Activated T-helper 17 cell treated with anti-CD3 and anti-CD28 coated beads, Interleukin-2, amount 50 U/mL, for 72 hours (primary cell): ENCODE measurements around the gene RNF13. TPM values are rescaled to one million over a fixed set of nuclear protein-coding genes. Genes with fewer than 3 reads are reported as not detected.
"Not testable (repeated sequence)": the region's sequence is repeated elsewhere in the genome, so short reads cannot be mapped to it uniquely, and the experiment has no call there.

Experiments used
- ATAC-seq: fragments of 150-1000 bp; cut with Tn5 transposase; replicated peaks from 2 replicates; pipeline ENCODE4 v1.10.0; 2021; ENCODE audit warnings: mild to moderate bottlenecking, moderate library complexity
- H3K27ac Mint-ChIP-seq: one replicate; pipeline ENCODE4 v1.8.0; 2022; ENCODE audit warnings: mixed read lengths
- H3K27me3 Mint-ChIP-seq: one replicate; pipeline ENCODE4 v1.8.0; 2022; ENCODE audit warnings: mixed read lengths
- H3K36me3 Mint-ChIP-seq: one replicate; pipeline ENCODE4 v1.8.0; 2022; ENCODE audit warnings: low read depth, mild to moderate bottlenecking, mixed read lengths
- H3K4me1 Mint-ChIP-seq: one replicate; pipeline ENCODE4 v1.8.0; 2022; ENCODE audit warnings: mixed read lengths
- H3K4me3 Mint-ChIP-seq: one replicate; pipeline ENCODE4 v1.8.0; 2022; ENCODE audit warnings: mild to moderate bottlenecking, mixed read lengths
- H3K9me3 Mint-ChIP-seq: one replicate; pipeline ENCODE4 v1.8.0; 2022; ENCODE audit warnings: mixed read lengths
- total RNA-seq, 2 donors: library from RNA; stranded (reverse); gene quantifications; one replicate each; pipeline ENCODE4 v1.2.3, GENCODE V29; 2022

The RNF13 gene
- total RNA-seq, 2 donors from 2014 or later = 35.3 to 38.6 TPM

DNA sequence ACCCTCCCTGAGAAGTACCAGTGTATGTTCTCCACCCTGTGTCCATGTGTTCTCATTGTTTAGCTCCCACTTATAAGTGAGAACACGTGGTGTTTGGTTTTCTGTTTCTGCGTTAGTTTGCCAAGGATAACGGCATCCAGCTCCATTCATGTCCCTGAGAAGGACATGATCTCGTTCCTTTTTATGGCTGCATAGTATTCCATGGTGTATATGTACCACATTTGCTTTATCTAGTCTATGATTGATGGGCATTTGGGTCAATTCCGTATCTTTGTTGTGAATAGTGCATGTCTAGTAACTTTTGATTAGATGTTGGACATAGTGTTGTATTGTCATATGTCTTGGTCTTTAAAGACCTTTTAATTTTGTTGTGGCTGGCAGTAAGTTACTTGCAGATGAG lies 70.8 kb downstream of the RNF13 start:
- peaks cover 11% of the 10 kb centered on the region for H3K4me1 Mint-ChIP-seq
- not testable (repeated sequence) for ATAC-seq

DNA sequence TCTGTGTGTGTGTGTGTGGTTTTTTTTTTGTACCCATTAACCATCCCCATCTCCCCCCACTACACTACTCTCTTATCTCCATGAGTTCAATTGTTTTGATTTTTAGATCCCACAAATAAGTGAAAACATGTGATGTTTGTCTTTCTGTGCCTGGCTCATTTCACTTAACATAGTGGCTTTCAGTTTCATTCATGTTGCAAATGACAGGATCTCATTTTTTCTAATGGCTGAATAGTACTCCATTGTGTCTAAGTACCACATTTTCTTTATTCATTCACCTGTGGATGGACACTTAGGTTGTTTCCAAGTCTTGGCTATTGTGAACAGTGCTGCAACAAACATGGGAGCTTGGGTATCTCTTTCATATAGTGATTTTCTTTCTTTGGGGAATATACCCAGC lies 71.8 kb downstream of the RNF13 start:
- peaks cover 11% of the 10 kb centered on the region for H3K4me1 Mint-ChIP-seq
- not testable (repeated sequence) for H3K27me3 Mint-ChIP-seq

More for the DNA sequence above, 70.8 kb downstream of the RNF13 start:
- H3K36me3 Mint-ChIP-seq = peaks cover 31% of the 10 kb centered on the region
- H3K27me3 Mint-ChIP-seq, H3K9me3 Mint-ChIP-seq, H3K27ac Mint-ChIP-seq, H3K4me3 Mint-ChIP-seq: not testable (repeated sequence)

DNA sequence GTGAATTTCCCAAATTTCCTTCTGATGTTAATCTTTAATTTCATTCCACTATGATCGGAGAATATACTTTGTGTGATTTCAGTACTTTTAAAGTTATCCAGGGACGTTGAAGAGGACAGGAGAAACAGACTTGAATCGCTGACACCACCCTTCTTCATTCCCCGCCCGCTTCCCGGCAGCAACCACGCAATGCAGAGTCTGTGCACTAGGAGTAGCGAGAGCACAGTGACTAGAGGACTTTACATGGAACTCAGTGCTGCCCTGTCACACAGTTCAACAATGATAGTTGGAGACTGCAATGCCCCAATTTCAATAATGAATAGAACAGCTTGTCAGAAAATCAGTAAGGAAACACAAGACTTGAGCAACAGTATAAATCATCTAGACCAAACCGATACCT lies 73.9 kb downstream of the RNF13 start:
- no peak for ATAC-seq
- H3K4me3 Mint-ChIP-seq = no peak overlapping the region
- H3K4me1 Mint-ChIP-seq = peaks cover 22% of the 10 kb centered on the region
- no peaks in the 10 kb centered on the region for H3K27me3 Mint-ChIP-seq
- peaks cover 49% of the 10 kb centered on the region for H3K36me3 Mint-ChIP-seq
- peaks cover 4% of the 10 kb centered on the region for H3K9me3 Mint-ChIP-seq
- no peak overlapping the region for H3K27ac Mint-ChIP-seq

More for the DNA sequence above, 71.8 kb downstream of the RNF13 start:
- H3K36me3 Mint-ChIP-seq = peaks cover 37% of the 10 kb centered on the region
- H3K27ac Mint-ChIP-seq, ATAC-seq, H3K4me3 Mint-ChIP-seq, H3K9me3 Mint-ChIP-seq: not testable (repeated sequence)

DNA sequence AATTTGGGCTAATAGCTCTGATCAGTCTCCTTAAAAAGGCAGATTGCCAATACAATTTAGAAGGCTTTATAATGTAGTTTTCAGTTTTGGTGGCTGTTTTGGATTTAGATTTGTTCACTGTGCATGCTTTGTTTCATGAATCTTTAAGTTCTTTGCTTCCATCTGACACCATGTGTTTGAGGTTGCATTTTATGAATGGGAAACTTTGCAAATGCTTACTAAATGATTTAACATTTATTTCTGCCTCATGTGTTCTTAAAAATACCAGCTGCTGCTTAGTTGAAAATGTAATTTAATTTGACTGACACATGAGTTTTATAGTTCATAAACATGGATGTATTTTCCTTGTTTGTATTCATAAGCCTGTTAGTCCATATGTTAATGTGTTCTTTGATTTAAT lies 78.6 kb downstream of the RNF13 start:
- H3K36me3 Mint-ChIP-seq = peaks cover 50% of the 10 kb centered on the region
- H3K4me3 Mint-ChIP-seq = no peak overlapping the region
- H3K4me1 Mint-ChIP-seq = peaks cover 11% of the 10 kb centered on the region
- H3K27ac Mint-ChIP-seq = no peak overlapping the region
- H3K9me3 Mint-ChIP-seq = no peaks in the 10 kb centered on the region
- no peaks in the 10 kb centered on the region for H3K27me3 Mint-ChIP-seq
- no peak for ATAC-seq

DNA sequence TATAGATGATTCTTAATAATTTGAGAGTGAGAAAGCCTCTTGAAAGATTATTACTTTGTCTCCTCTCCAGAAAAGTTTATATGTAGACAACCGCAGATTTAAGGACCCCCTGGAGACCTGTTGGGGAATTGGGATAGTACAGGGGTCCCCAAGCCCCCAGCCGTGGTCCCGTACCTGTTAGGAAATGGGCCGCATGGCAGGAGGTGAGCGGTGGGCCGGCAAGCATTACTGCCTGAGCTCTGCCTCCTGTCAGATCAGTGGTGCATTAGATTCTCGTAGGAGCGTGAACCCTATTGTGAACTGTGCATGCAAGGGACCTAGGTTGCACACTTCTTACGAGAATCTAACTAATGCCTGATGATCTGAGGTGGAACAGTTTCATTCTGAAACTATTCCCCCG lies 79.4 kb downstream of the RNF13 start:
- no peak for ATAC-seq
- no peak overlapping the region for H3K27ac Mint-ChIP-seq
- H3K4me1 Mint-ChIP-seq = peaks cover 11% of the 10 kb centered on the region
- H3K36me3 Mint-ChIP-seq = peaks cover 50% of the 10 kb centered on the region
- no peaks in the 10 kb centered on the region for H3K27me3 Mint-ChIP-seq
- H3K9me3 Mint-ChIP-seq = no peaks in the 10 kb centered on the region
- H3K4me3 Mint-ChIP-seq = no peak overlapping the region

DNA sequence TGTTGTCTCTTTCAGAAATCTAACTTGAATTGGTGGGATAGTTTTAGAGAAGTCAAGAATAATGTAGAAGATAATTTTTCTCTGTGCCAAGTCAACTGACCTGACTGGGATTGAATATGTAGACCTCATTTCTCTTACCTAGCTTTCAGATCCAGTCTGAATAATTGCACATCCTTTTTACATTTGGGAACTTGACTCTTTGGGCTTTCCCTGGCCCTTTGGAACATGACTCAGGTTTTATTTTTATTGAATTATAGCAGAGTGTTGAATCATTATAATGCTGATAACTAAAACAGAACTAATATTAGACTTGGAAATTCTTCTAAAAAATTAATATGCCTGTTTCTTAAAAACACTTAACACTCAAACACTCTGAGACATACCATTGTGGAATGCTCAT lies 81.2 kb downstream of the RNF13 start:
- ATAC-seq = no peak
- H3K4me1 Mint-ChIP-seq = peaks cover 11% of the 10 kb centered on the region
- no peak overlapping the region for H3K4me3 Mint-ChIP-seq
- no peaks in the 10 kb centered on the region for H3K9me3 Mint-ChIP-seq
- peaks cover 53% of the 10 kb centered on the region for H3K36me3 Mint-ChIP-seq
- H3K27me3 Mint-ChIP-seq = no peaks in the 10 kb centered on the region
- H3K27ac Mint-ChIP-seq = no peak overlapping the region

DNA sequence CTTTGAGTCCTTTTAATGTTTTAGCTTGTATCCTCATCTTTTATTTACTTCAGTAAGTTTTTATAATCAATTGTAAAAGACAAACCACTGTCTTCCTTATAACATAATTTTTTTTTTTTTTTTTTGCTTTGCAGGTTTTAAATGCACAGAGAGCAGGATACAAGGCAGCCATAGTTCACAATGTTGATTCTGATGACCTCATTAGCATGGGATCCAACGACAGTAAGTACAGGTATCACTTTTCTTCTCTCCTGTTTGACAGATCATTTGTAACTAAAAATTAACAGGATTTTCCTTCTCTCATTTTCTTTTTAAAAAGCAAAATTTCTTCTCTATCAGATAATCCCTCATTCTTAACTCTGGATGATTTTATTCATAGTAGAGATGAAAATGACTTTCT lies 82.3 kb downstream of the RNF13 start:
- peaks cover 45% of the 10 kb centered on the region for H3K36me3 Mint-ChIP-seq
- ATAC-seq = no peak
- peaks cover 7% of the 10 kb centered on the region for H3K4me1 Mint-ChIP-seq
- H3K27ac Mint-ChIP-seq = no peak overlapping the region
- no peaks in the 10 kb centered on the region for H3K27me3 Mint-ChIP-seq
- H3K9me3 Mint-ChIP-seq = no peaks in the 10 kb centered on the region
- H3K4me3 Mint-ChIP-seq = no peak overlapping the region

DNA sequence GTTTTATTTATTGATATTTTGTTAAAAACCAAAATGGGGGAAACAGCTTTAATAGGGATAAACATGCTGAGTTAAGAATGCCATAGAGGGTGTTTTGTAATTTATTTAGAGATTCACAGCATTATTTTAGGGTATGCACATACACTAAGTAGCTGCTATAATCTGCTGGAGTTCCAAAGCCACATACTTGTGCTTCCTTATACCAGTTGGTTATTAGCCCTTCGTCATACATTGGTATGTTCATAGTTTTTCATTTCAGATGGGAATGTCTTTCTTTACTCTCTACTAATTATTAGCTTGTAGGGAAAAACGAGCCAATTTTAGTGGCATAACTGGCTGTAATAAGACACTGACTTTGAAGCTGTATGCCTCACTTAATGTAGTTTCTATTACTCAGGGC lies 82.8 kb downstream of the RNF13 start:
- Mint-ChIP-seq H3K36me3 (peaks cover 41% of the 10 kb centered on the region), H3K27me3 (no peaks in the 10 kb centered on the region), H3K4me1 (peaks cover 2% of the 10 kb centered on the region), H3K27ac (no peak overlapping the region), H3K9me3 (no peaks in the 10 kb centered on the region), H3K4me3 (no peak overlapping the region)
- ATAC-seq = no peak

DNA sequence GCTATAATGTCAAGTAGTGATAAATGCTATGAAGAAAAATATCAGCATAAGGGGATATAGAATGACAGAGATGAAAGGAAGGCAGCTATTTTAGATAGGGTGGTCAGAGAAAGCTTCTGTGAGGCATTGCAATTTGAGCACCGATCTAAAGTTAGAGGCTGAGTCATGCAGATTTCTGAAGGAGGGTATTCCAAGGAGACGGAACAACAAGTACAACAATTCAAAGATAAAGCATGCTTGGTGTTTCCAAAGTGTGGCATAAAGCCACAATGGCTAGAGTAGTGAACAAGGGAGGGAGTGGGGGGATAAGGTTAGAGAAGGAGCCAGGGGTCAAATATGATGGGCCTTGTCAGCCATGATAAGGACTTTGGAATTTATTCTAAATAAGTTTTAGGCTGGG lies 85.8 kb downstream of the RNF13 start:
- Mint-ChIP-seq H3K4me3 (no peak overlapping the region), H3K4me1 (no peaks in the 10 kb centered on the region), H3K9me3 (no peaks in the 10 kb centered on the region), H3K27ac (no peak overlapping the region), H3K36me3 (peaks cover 48% of the 10 kb centered on the region), H3K27me3 (no peaks in the 10 kb centered on the region)
- no peak for ATAC-seq

DNA sequence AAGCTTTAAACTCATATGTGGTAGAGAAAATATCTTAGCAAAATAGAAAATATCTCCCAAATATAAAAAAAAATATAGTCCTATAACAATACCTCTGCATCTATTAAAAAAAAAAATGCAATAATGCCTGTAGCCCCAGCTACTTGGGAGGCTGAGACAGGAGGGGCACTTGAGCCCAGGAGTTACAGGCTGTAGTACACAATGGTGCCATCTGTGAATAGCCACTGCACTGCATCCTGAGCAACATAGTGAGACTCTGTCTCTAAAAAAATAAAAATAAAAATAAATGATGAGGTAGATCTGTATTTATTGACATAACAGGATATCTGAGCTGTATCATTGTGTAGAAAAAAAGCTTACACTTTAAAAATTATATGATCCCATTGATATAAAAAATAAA lies 87.3 kb downstream of the RNF13 start:
- peaks cover 56% of the 10 kb centered on the region for H3K36me3 Mint-ChIP-seq
- H3K4me3 Mint-ChIP-seq = no peak overlapping the region
- H3K9me3 Mint-ChIP-seq = no peaks in the 10 kb centered on the region
- no peaks in the 10 kb centered on the region for H3K27me3 Mint-ChIP-seq
- H3K4me1 Mint-ChIP-seq = no peaks in the 10 kb centered on the region
- no peak overlapping the region for H3K27ac Mint-ChIP-seq
- ATAC-seq = no peak

DNA sequence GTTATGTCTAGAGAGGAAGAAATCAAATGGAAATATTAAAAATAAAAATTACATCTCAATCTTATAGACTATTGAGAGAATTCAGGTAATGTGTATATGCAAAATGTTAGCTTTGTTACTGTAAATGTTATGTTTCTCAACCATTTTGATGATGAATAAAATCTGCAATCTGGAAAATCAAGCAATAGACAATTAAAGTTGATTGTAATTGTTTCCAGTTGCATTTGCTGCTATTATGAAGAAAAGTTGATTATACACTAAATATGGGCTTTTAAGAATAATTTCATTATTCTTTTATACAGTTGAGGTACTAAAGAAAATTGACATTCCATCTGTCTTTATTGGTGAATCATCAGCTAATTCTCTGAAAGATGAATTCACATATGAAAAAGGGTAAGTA lies 88.8 kb downstream of the RNF13 start:
- Mint-ChIP-seq H3K4me3 (no peak overlapping the region), H3K27ac (no peak overlapping the region), H3K36me3 (peaks cover 41% of the 10 kb centered on the region), H3K4me1 (no peaks in the 10 kb centered on the region), H3K9me3 (no peaks in the 10 kb centered on the region), H3K27me3 (no peaks in the 10 kb centered on the region)
- no peak for ATAC-seq

DNA sequence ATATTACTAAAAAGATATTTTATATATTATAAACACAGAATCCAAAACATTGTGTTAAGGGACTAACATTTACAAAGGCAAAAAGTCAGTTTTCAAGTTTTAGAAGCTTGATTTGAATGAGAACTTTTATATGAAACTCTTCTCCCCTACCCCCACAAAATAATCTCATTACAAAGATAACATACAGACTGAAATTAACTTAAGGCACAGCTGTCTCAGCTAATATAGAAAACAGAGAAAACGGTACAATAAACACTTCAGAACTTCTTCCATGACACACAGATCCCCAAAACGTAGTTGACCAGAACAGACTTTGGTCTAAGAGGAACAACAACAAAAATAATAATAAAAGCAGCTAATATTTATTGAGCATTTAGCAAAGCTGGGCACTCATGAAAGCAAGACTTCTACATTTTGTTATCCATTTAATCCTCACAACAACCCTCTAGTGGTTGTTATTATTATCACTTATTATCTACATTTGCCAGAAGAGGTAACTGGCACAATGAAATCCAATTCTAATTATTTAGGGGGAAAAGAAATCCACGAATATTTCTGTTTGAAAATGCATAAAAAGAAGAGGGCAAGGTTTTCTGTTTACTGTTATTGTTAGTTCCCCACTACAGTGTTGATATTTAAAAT lies 89.6 kb downstream of the RNF13 start:
- Mint-ChIP-seq H3K4me1 (no peaks in the 10 kb centered on the region), H3K9me3 (no peaks in the 10 kb centered on the region), H3K27ac (no peak overlapping the region), H3K4me3 (no peak overlapping the region), H3K27me3 (no peaks in the 10 kb centered on the region), H3K36me3 (peaks cover 38% of the 10 kb centered on the region)
- ATAC-seq = no peak

DNA sequence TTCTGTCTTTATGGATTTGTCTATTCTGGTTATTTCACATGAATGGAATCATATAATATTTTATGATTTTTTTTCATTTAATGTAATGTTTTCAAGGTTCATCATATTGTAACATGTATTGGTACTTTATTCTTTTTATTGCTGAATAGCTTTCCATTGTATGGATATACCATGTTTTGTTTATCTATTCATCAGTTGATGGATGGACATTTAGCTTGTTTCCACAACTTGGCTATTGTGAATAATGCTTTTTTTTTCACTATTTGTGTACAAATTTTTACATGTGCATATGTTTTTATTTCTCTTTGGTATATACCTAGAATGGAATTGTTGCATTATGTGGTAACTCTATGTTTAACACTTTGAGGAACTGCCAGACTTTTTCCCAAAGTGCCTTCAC lies 93.0 kb downstream of the RNF13 start:
- H3K4me1 Mint-ChIP-seq = no peaks in the 10 kb centered on the region

DNA sequence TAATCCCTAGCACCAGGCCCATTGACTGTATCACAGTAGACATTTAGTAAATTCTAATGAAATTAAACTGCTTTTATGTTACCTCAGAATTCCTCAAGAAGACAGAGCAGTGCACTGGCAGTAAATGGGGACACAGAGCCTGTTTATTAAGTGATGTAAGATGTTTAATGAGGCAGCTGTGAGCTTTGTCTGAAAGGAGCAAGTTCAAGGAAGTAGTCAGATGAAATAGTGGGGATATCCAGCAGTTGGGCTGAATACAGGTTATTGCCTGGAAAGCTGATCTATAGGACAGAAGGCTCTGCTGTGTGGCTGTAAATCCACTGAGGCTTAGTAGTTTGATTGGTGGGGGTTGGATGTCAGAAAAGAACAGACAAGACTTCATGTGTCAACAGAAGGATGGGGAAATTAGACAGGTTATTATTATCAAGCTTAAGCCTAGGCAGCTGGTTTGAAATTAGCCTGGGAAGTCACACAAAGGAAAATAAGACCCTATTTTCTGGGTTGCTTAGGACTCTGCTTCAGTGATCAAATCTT lies 95.5 kb downstream of the RNF13 start:
- no peak overlapping the region for H3K27ac Mint-ChIP-seq
- no peaks in the 10 kb centered on the region for H3K27me3 Mint-ChIP-seq
- no peaks in the 10 kb centered on the region for H3K4me1 Mint-ChIP-seq
- H3K36me3 Mint-ChIP-seq = peaks cover 54% of the 10 kb centered on the region
- ATAC-seq = no peak
- H3K4me3 Mint-ChIP-seq = no peak overlapping the region
- no peaks in the 10 kb centered on the region for H3K9me3 Mint-ChIP-seq

More for the DNA sequence above, 93.0 kb downstream of the RNF13 start:
- Mint-ChIP-seq H3K27me3 (no peaks in the 10 kb centered on the region), H3K9me3 (no peaks in the 10 kb centered on the region), H3K36me3 (peaks cover 44% of the 10 kb centered on the region), H3K27ac (no peak overlapping the region), H3K4me3 (no peak overlapping the region)
- no peak for ATAC-seq

DNA sequence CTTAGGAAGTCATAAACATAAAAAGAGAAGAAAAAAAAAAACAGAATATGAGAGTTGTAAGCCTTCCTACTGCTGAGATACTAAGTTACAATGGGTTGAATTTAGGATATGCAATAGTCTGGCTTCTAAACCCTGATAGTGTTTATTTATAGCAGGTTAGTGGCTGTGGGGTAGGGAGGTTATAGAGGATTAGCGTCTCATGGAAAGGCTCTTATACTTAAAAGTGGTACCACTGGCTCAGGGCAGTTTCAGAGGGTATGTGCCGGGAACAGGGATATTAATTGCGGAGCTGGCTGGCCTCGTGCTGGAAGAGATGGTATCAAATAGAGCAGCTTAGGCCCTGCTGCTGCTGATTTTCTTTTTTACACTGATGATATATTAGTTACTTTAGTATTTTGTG lies 96.9 kb downstream of the RNF13 start:
- Mint-ChIP-seq H3K4me3 (no peak overlapping the region), H3K9me3 (no peaks in the 10 kb centered on the region), H3K27me3 (no peaks in the 10 kb centered on the region), H3K27ac (no peak overlapping the region), H3K36me3 (peaks cover 60% of the 10 kb centered on the region), H3K4me1 (no peaks in the 10 kb centered on the region)
- no peak for ATAC-seq
